ACC112 (cell line): Measurements from ENCODE around the gene TEX30.

Source experiments
- H2AFZ ChIP-seq: fragments of 200-600 bp; sonication (generic); one replicate; pipeline ENCODE4 v1.6.0; 2017; ENCODE audit warnings: antibody characterized with exemption, low read length; ENCODE audit not compliant: unreplicated experiment
- H3K27ac ChIP-seq: fragments of 200-600 bp; sonication (generic); 2 replicates; pipeline ENCODE4 v1.5.1; 2014; ENCODE audit warnings: low read depth, mild to moderate bottlenecking, antibody characterized with exemption, low read length, moderate library complexity
- H3K27me3 ChIP-seq: fragments of 200-600 bp; sonication (generic); 2 replicates; pipeline ENCODE4 v1.6.1; 2014; ENCODE audit warnings: mild to moderate bottlenecking, antibody characterized with exemption, low read length, moderate library complexity, mixed read lengths; ENCODE audit not compliant: insufficient read depth
- H3K36me3 ChIP-seq: fragments of 200-600 bp; sonication (generic); 2 replicates; pipeline ENCODE4 v1.6.1; 2016; ENCODE audit warnings: mild to moderate bottlenecking, antibody characterized with exemption, low read length, moderate library complexity, mixed read lengths; ENCODE audit not compliant: insufficient read depth
- H3K4me1 ChIP-seq: fragments of 200-600 bp; sonication (generic); one replicate; pipeline ENCODE4 v1.6.1; 2016; ENCODE audit warnings: low read length, mixed read lengths; ENCODE audit not compliant: insufficient read depth, unreplicated experiment, control insufficient read depth
- H3K4me3 ChIP-seq: fragments of 200-600 bp; sonication (generic); 2 replicates; pipeline ENCODE4 v1.5.1; 2014; ENCODE audit warnings: mild to moderate bottlenecking, low read depth, low read length
- H3K79me2 ChIP-seq: fragments of 200-600 bp; sonication (generic); one replicate; pipeline ENCODE4 v1.6.0; 2016; ENCODE audit warnings: low read length; ENCODE audit not compliant: control insufficient read depth, unreplicated experiment, insufficient read depth

Gene TEX30

GRCh38 chr13:102718746-102719145 lies 54.8 kb downstream of the TEX30 start:
- no peak overlapping the region for H2AFZ ChIP-seq
- H3K27me3 ChIP-seq = no peaks in the 10 kb centered on the region
- H3K27ac ChIP-seq = no peak overlapping the region

More at GRCh38 chr13:102718746-102719145, 54.8 kb downstream of the TEX30 start:
- H3K4me3 ChIP-seq = no peak overlapping the region
- H3K4me1 ChIP-seq = peaks cover 14% of the 10 kb centered on the region
- H3K36me3 ChIP-seq = no peaks in the 10 kb centered on the region
- no peaks in the 10 kb centered on the region for H3K79me2 ChIP-seq
